ENCODE results near the gene CPNE5. TPM values are rescaled to one million over a fixed set of nuclear protein-coding genes. Genes with fewer than 3 reads are reported as not detected.
A peak's percentile ranks its signal among the peaks of the same experiment; 100 is the strongest.

CPNE5 gene
- total and polyA plus RNA-seq, 8 donors = 1.2 to 15.9 (median 2.4) TPM; not detected in 1

GRCh38 chr6:36860126-36860525 lies 20.9 kb upstream of the CPNE5 start:
- DNase-seq = no peak
- TF ChIP-seq EP300 (IDR thresholded peaks at IDR 0.05) (no peak), CTCF (IDR thresholded peaks at IDR 0.05) (no peak), POLR2AphosphoS5 (IDR thresholded peaks at IDR 0.05) (no peak), POLR2A (IDR thresholded peaks at IDR 0.05) (no peak)
- 92 to 99% (median 95%) methylated on average over 7 of the region's 7 CpGs for WGBS, 5 donors

GRCh38 chr6:36858407-36858981 lies 19.2 kb upstream of the CPNE5 start:
- H3K4me3 ChIP-seq = no peak overlapping the region
- TF ChIP-seq POLR2AphosphoS5 (IDR thresholded peaks at IDR 0.05) (no peak), CTCF (IDR thresholded peaks at IDR 0.05) (no peak), POLR2A (IDR thresholded peaks at IDR 0.05) (no peak), EP300 (IDR thresholded peaks at IDR 0.05) (no peak)
- peak in 1 of 2 donors; percentile 34 for DNase-seq
- intact Hi-C loops (cut with DNase I; ENCODE audit: low total_unique reads) = no loop called here
- H3K36me3 ChIP-seq = peaks cover 5 to 55% (median 40%) of the 10 kb centered on the region in 4 donors
- peaks cover 0 to 19% (median 2%) of the 10 kb centered on the region in 4 donors for H3K4me1 ChIP-seq
- H3K27ac ChIP-seq = peak overlapping the region in 3 of 5 donors; percentile 20 to 54 (median 42)
- no peaks in the 10 kb centered on the region for H3K9me3 ChIP-seq
- H3K27me3 ChIP-seq = no peaks in the 10 kb centered on the region
- 76 to 89% (median 83%) methylated on average over 6 of the region's 6 CpGs for WGBS, 5 donors

More at GRCh38 chr6:36860126-36860525, 20.9 kb upstream of the CPNE5 start:
- Histone ChIP-seq H3K27me3 (no peaks in the 10 kb centered on the region), H3K27ac (no peak overlapping the region), H3K9me3 (no peaks in the 10 kb centered on the region), H3K4me3 (no peak overlapping the region), H3K36me3 (peaks cover 4 to 51% (median 31%) of the 10 kb centered on the region in 4 donors), H3K4me1 (peaks cover 0 to 12% (median 2%) of the 10 kb centered on the region in 4 donors)
- intact Hi-C loops (cut with DNase I; ENCODE audit: low total_unique reads) = no loop called here

- intact Hi-C loops (cut with DNase I; ENCODE audit: low total_unique reads) = no loop called here
- H3K27ac ChIP-seq = no peak overlapping the region
- 96 to 98% (median 97%) methylated on average over 4 of the region's 4 CpGs for WGBS, 5 donors
Observed at GRCh38 chr6:36857325-36857724, 18.1 kb upstream of the CPNE5 start.

GRCh38 chr6:36856277-36856676 lies 17.0 kb upstream of the CPNE5 start:
- Histone ChIP-seq H3K9me3 (no peaks in the 10 kb centered on the region), H3K27me3 (no peaks in the 10 kb centered on the region), H3K27ac (peak overlapping the region in 1 of 5 donors; percentile 21), H3K4me1 (peaks cover 0 to 37% (median 12%) of the 10 kb centered on the region in 4 donors), H3K4me3 (no peak overlapping the region), H3K36me3 (peaks cover 5 to 45% (median 30%) of the 10 kb centered on the region in 4 donors)
- WGBS, 5 donors = 71 to 78% (median 76%) methylated on average over 8 of the region's 8 CpGs
- intact Hi-C loops (cut with DNase I; ENCODE audit: low total_unique reads) = no loop called here
- TF ChIP-seq POLR2AphosphoS5 (IDR thresholded peaks at IDR 0.05) (no peak), POLR2A (IDR thresholded peaks at IDR 0.05) (no peak), CTCF (IDR thresholded peaks at IDR 0.05) (no peak), EP300 (IDR thresholded peaks at IDR 0.05) (no peak)
- DNase-seq = peak in 1 of 2 donors; percentile 17

More at GRCh38 chr6:36857325-36857724, 18.1 kb upstream of the CPNE5 start:
- no peaks in the 10 kb centered on the region for H3K9me3 ChIP-seq
- H3K27me3 ChIP-seq = no peaks in the 10 kb centered on the region
- no peak overlapping the region for H3K4me3 ChIP-seq
- no peak for DNase-seq
- TF ChIP-seq CTCF (IDR thresholded peaks at IDR 0.05) = no peak
- TF ChIP-seq POLR2AphosphoS5 (IDR thresholded peaks at IDR 0.05) = no peak
- TF ChIP-seq POLR2A (IDR thresholded peaks at IDR 0.05) = no peak
- TF ChIP-seq EP300 (IDR thresholded peaks at IDR 0.05) = no peak
- H3K36me3 ChIP-seq = peaks cover 5 to 46% (median 34%) of the 10 kb centered on the region in 4 donors
- peaks cover 0 to 27% (median 7%) of the 10 kb centered on the region in 4 donors for H3K4me1 ChIP-seq

Measured in stomach (tissue), 9 donors.